ENCODE data around the gene EHBP1. TPM values are rescaled to one million over a fixed set of nuclear protein-coding genes. Genes with fewer than 3 reads are reported as not detected.
"Not testable (repeated sequence)": the region's sequence is repeated elsewhere in the genome, so short reads cannot be mapped to it uniquely, and the experiment has no call there.

Gene EHBP1
- total RNA-seq, 3 donors from 2014 or later (not counting 1 experiment from before 2014, with no cell fraction given) = 22.4 to 33.4 (median 28.3) TPM

GRCh38 chr2:62744603-62745002 lies 39.1 kb downstream of the EHBP1 start:
- whole genome bisulfite sequencing (ENCODE audit: insufficient coverage) = 96% methylated on average over 3 of the region's 3 CpGs
- intact Hi-C loops (cut with micrococcal nuclease) = no loop called here
- H3K27ac Mint-ChIP-seq = no peak overlapping the region
- H3K36me3 Mint-ChIP-seq = no peaks in the 10 kb centered on the region
- no peaks in the 10 kb centered on the region for H3K36me3 ChIP-seq (ENCODE audit: control insufficient read depth, insufficient read depth, low read length)
- H3K4me1 Mint-ChIP-seq = peaks cover 0 to 15% of the 10 kb centered on the region in 2 donors
- H3K4me3 ChIP-seq (ENCODE audit: low read length) = no peak overlapping the region
- no peaks in the 10 kb centered on the region for H3K4me1 ChIP-seq (ENCODE audit: control insufficient read depth, insufficient read depth, low read length)
- H3K27me3 Mint-ChIP-seq (ENCODE audit: low read depth in 2 of 2) = no peaks in the 10 kb centered on the region
- no peak for TF ChIP-seq CTCF (IDR thresholded peaks at IDR 0.05)
- no peaks in the 10 kb centered on the region for H3K9me3 Mint-ChIP-seq
- ATAC-seq (no peak), DNase-seq (no peak)
- no peak overlapping the region for H3K4me3 Mint-ChIP-seq
- no peaks in the 10 kb centered on the region for H3K27me3 ChIP-seq (ENCODE audit: control insufficient read depth, insufficient read depth, low read length)
- H3K9me3 ChIP-seq (ENCODE audit: control insufficient read depth, insufficient read depth, low read length) = no peaks in the 10 kb centered on the region
- H3K27ac ChIP-seq (ENCODE audit: low read length) = no peak overlapping the region

- Mint-ChIP-seq H3K4me1 (peaks cover 0 to 19% of the 10 kb centered on the region in 2 donors), H3K4me3 (no peak overlapping the region), H3K27ac (no peak overlapping the region), H3K36me3 (no peaks in the 10 kb centered on the region), H3K27me3 (ENCODE audit: low read depth in 2 of 2) (no peaks in the 10 kb centered on the region), H3K9me3 (no peaks in the 10 kb centered on the region)
- Histone ChIP-seq H3K9me3 (ENCODE audit: control insufficient read depth, insufficient read depth, low read length) (no peaks in the 10 kb centered on the region), H3K27me3 (ENCODE audit: control insufficient read depth, insufficient read depth, low read length) (no peaks in the 10 kb centered on the region), H3K27ac (ENCODE audit: low read length) (no peak overlapping the region), H3K36me3 (ENCODE audit: control insufficient read depth, insufficient read depth, low read length) (no peaks in the 10 kb centered on the region), H3K4me3 (ENCODE audit: low read length) (no peak overlapping the region), H3K4me1 (ENCODE audit: control insufficient read depth, insufficient read depth, low read length) (no peaks in the 10 kb centered on the region)
- ATAC-seq (no peak), DNase-seq (no peak)
- intact Hi-C loops (cut with micrococcal nuclease) = no loop called here
- WGBS (ENCODE audit: insufficient coverage) = 96% methylated on average over 4 of the region's 5 CpGs
- TF ChIP-seq CTCF (IDR thresholded peaks at IDR 0.05) = no peak
Observed at GRCh38 chr2:62745891-62746481, 40.5 kb downstream of the EHBP1 start.

- Histone ChIP-seq H3K27ac (ENCODE audit: low read length) (no peak overlapping the region), H3K9me3 (ENCODE audit: control insufficient read depth, insufficient read depth, low read length) (no peaks in the 10 kb centered on the region), H3K4me3 (ENCODE audit: low read length) (no peak overlapping the region), H3K27me3 (ENCODE audit: control insufficient read depth, insufficient read depth, low read length) (no peaks in the 10 kb centered on the region), H3K36me3 (ENCODE audit: control insufficient read depth, insufficient read depth, low read length) (no peaks in the 10 kb centered on the region), H3K4me1 (ENCODE audit: control insufficient read depth, insufficient read depth, low read length) (no peaks in the 10 kb centered on the region)
- no peak overlapping the region for H3K27ac Mint-ChIP-seq
- intact Hi-C loops (cut with micrococcal nuclease) = no loop called here
- no peaks in the 10 kb centered on the region for H3K27me3 Mint-ChIP-seq (ENCODE audit: low read depth in 2 of 2)
- ATAC-seq (no peak), DNase-seq (no peak)
- H3K4me3 Mint-ChIP-seq = no peak overlapping the region
- no peaks in the 10 kb centered on the region for H3K36me3 Mint-ChIP-seq
- peaks cover 9 to 25% of the 10 kb centered on the region in 2 donors for H3K4me1 Mint-ChIP-seq
- WGBS (ENCODE audit: insufficient coverage) = no CpG with 5 or more reads among the region's 2 CpGs
- TF ChIP-seq CTCF (IDR thresholded peaks at IDR 0.05) = no peak
- H3K9me3 Mint-ChIP-seq = no peaks in the 10 kb centered on the region
Observed at GRCh38 chr2:62747169-62747568, 41.7 kb downstream of the EHBP1 start.

GRCh38 chr2:62747876-62748275 lies 42.4 kb downstream of the EHBP1 start:
- no peaks in the 10 kb centered on the region for H3K27me3 Mint-ChIP-seq (ENCODE audit: low read depth in 2 of 2)
- ATAC-seq = no peak
- no peak overlapping the region for H3K4me3 Mint-ChIP-seq

GRCh38 chr2:62749111-62749510 lies 43.6 kb downstream of the EHBP1 start:
- H3K4me3 Mint-ChIP-seq; H3K27me3 ChIP-seq (ENCODE audit: control insufficient read depth, insufficient read depth, low read length); H3K36me3 ChIP-seq (ENCODE audit: control insufficient read depth, insufficient read depth, low read length); intact Hi-C loops (cut with micrococcal nuclease); H3K27ac ChIP-seq (ENCODE audit: low read length); H3K36me3 Mint-ChIP-seq; H3K4me3 ChIP-seq (ENCODE audit: low read length); DNase-seq; H3K4me1 ChIP-seq (ENCODE audit: control insufficient read depth, insufficient read depth, low read length); H3K27ac Mint-ChIP-seq; H3K9me3 ChIP-seq (ENCODE audit: control insufficient read depth, insufficient read depth, low read length); H3K27me3 Mint-ChIP-seq (ENCODE audit: low read depth in 2 of 2); H3K9me3 Mint-ChIP-seq; ATAC-seq: not testable (repeated sequence)
- WGBS (ENCODE audit: insufficient coverage) = 100% methylated on average over 1 of the region's 1 CpG
- H3K4me1 Mint-ChIP-seq = peaks cover 17 to 29% of the 10 kb centered on the region in 2 donors

More at GRCh38 chr2:62747876-62748275, 42.4 kb downstream of the EHBP1 start:
- TF ChIP-seq CTCF (IDR thresholded peaks at IDR 0.05) = no peak
- no peaks in the 10 kb centered on the region for H3K27me3 ChIP-seq (ENCODE audit: control insufficient read depth, insufficient read depth, low read length)
- 100% methylated on average over 1 of the region's 4 CpGs for WGBS (ENCODE audit: insufficient coverage)
- H3K27ac ChIP-seq (ENCODE audit: low read length) = no peak overlapping the region
- H3K36me3 Mint-ChIP-seq = no peaks in the 10 kb centered on the region
- H3K36me3 ChIP-seq (ENCODE audit: control insufficient read depth, insufficient read depth, low read length) = no peaks in the 10 kb centered on the region
- H3K4me3 ChIP-seq (ENCODE audit: low read length) = no peak overlapping the region
- DNase-seq = no peak
- H3K27ac Mint-ChIP-seq = no peak overlapping the region
- intact Hi-C loops (cut with micrococcal nuclease) = no loop called here
- no peaks in the 10 kb centered on the region for H3K4me1 ChIP-seq (ENCODE audit: control insufficient read depth, insufficient read depth, low read length)
- no peaks in the 10 kb centered on the region for H3K9me3 Mint-ChIP-seq
- peaks cover 16 to 32% of the 10 kb centered on the region in 2 donors for H3K4me1 Mint-ChIP-seq
- no peaks in the 10 kb centered on the region for H3K9me3 ChIP-seq (ENCODE audit: control insufficient read depth, insufficient read depth, low read length)
